Endothelial cell (in vitro differentiated cells): ENCODE results near the gene SLC9A3. TPM values are rescaled to one million over a fixed set of nuclear protein-coding genes. Genes with fewer than 3 reads are reported as not detected.

Experiments used
- DNase-seq: peaks from one replicate; pipeline ENCODE4 v3.0.0; 2021; ENCODE audit warnings: low spot score
- H3K27ac Mint-ChIP-seq: one replicate; pipeline ENCODE4 v1.8.0; 2021; ENCODE audit warnings: mixed read lengths, inconsistent platforms; ENCODE audit not compliant: unreplicated experiment
- H3K27me3 Mint-ChIP-seq: one replicate; pipeline ENCODE4 v1.8.0; 2021; ENCODE audit warnings: mild to moderate bottlenecking, moderate library complexity, mixed read lengths, inconsistent platforms; ENCODE audit not compliant: unreplicated experiment
- H3K36me3 Mint-ChIP-seq: one replicate; pipeline ENCODE4 v1.8.0; 2021; ENCODE audit warnings: mild to moderate bottlenecking, low read depth, mixed read lengths, inconsistent platforms; ENCODE audit not compliant: unreplicated experiment
- H3K4me1 Mint-ChIP-seq: one replicate; pipeline ENCODE4 v1.8.0; 2021; ENCODE audit warnings: mild to moderate bottlenecking, mixed read lengths, inconsistent platforms; ENCODE audit not compliant: unreplicated experiment
- H3K4me3 Mint-ChIP-seq: one replicate; pipeline ENCODE4 v1.8.0; 2021; ENCODE audit warnings: mild to moderate bottlenecking, mixed read lengths, inconsistent platforms; ENCODE audit not compliant: unreplicated experiment
- H3K9me3 Mint-ChIP-seq: one replicate; pipeline ENCODE4 v1.8.0; 2021; ENCODE audit warnings: mixed read lengths, inconsistent platforms; ENCODE audit not compliant: unreplicated experiment
- total RNA-seq: library from RNA; stranded (reverse); fragmentation: NEBNext Ultra II Directional; extraction: Animal tissue kit (Norgen Biotek cat#: 25700); gene quantifications from one replicate; pipeline ENCODE4 v1.2.1, GENCODE V29; 2021; ENCODE audit not compliant: unreplicated experiment
- TF ChIP-seq, protein P1 (sequence below): fragments of 200-600 bp; sonication (generic); IDR thresholded peaks from one replicate; pipeline ENCODE4 v1.5.0; 2021; ENCODE audit warnings: antibody characterized with exemption; ENCODE audit not compliant: unreplicated experiment

SLC9A3 gene
- total RNA-seq, 1 donor from 2014 or later = 1.1 TPM

DNA sequence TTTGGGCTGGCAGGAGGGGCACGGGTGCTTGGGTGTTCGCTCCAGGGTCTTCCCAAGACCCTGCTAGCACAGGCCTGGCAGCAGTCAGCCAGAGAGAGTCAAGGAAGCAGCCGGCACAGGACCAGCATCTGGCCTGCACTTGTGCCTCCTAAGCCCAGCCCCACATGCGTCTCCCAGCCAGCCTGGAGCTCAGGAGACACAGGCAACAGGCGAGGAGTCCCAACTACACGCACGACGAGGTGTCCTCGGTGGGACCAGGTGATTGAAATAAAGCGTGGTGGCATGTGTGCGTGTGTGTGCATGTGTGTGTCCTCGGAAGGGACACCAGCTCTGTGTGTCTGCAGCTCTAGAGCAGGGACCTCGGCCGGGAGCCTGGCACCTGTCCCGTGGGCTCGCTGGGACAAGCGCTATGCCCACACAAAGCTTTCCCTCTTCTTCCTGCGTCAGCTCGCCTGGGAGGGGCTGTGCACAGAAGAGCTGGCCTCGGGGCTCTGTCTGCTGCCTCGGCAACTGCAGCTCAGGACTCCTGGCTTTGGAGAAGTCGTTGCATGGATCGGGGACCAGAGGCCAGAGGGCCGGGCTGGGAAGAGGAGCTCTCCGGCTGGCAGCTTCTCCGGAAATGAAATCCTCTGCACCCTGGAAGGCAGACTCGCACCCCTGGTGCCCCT is 14.7 kb upstream of the SLC9A3 start:
- no peak for DNase-seq
- Mint-ChIP-seq H3K4me3 (no peak overlapping the region), H3K9me3 (no peaks in the 10 kb centered on the region), H3K4me1 (no peaks in the 10 kb centered on the region), H3K36me3 (no peaks in the 10 kb centered on the region), H3K27ac (no peak overlapping the region), H3K27me3 (peaks cover 9% of the 10 kb centered on the region)
- TF ChIP-seq, protein P1, sequence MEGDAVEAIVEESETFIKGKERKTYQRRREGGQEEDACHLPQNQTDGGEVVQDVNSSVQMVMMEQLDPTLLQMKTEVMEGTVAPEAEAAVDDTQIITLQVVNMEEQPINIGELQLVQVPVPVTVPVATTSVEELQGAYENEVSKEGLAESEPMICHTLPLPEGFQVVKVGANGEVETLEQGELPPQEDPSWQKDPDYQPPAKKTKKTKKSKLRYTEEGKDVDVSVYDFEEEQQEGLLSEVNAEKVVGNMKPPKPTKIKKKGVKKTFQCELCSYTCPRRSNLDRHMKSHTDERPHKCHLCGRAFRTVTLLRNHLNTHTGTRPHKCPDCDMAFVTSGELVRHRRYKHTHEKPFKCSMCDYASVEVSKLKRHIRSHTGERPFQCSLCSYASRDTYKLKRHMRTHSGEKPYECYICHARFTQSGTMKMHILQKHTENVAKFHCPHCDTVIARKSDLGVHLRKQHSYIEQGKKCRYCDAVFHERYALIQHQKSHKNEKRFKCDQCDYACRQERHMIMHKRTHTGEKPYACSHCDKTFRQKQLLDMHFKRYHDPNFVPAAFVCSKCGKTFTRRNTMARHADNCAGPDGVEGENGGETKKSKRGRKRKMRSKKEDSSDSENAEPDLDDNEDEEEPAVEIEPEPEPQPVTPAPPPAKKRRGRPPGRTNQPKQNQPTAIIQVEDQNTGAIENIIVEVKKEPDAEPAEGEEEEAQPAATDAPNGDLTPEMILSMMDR = no peak

GRCh38 chr5:538271-538771 is 14.1 kb upstream of the SLC9A3 start:
- Mint-ChIP-seq H3K36me3 (no peaks in the 10 kb centered on the region), H3K9me3 (no peaks in the 10 kb centered on the region), H3K27me3 (peaks cover 9% of the 10 kb centered on the region), H3K4me1 (no peaks in the 10 kb centered on the region), H3K4me3 (no peak overlapping the region), H3K27ac (no peak overlapping the region)
- no peak for DNase-seq
- TF ChIP-seq, protein P1 = no peak

DNA sequence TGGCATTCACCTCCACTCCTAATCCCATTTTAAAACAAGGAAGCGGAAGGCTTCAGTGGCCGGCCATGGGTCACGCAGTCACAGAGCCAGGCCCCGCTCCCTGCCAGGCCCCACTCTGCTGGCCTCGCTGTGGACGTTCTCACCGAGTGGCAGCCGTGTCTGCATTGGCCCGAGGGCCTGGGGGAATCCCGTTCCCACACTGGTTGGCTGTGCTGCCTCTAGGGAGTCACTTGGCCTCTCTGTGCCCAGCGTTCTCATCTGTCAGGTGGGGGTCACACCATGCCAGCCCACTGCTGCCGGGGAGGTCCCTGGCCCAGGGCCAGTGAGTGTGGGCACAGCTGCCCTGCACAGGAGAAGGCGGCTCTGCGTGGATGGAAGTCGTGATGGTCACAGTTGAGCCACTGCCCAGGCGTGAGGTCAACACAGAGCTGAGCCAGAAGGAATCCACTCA is 13.4 kb upstream of the SLC9A3 start:
- Mint-ChIP-seq H3K27ac (no peak overlapping the region), H3K4me3 (no peak overlapping the region)

GRCh38 chr5:537098-537497 is 12.8 kb upstream of the SLC9A3 start:
- TF ChIP-seq, protein P1 = no peak
- Mint-ChIP-seq H3K27me3 (peaks cover 7% of the 10 kb centered on the region), H3K4me3 (no peak overlapping the region)

More for the DNA sequence above, 13.4 kb upstream of the SLC9A3 start:
- Mint-ChIP-seq H3K36me3 (no peaks in the 10 kb centered on the region), H3K4me1 (no peaks in the 10 kb centered on the region), H3K27me3 (peaks cover 8% of the 10 kb centered on the region), H3K9me3 (no peaks in the 10 kb centered on the region)
- TF ChIP-seq, protein P1 = no peak
- no peak for DNase-seq

GRCh38 chr5:535846-536698 is 11.8 kb upstream of the SLC9A3 start:
- no peaks in the 10 kb centered on the region for H3K9me3 Mint-ChIP-seq
- H3K4me3 Mint-ChIP-seq = no peak overlapping the region
- no peak overlapping the region for H3K27ac Mint-ChIP-seq

More at GRCh38 chr5:537098-537497, 12.8 kb upstream of the SLC9A3 start:
- DNase-seq = no peak
- Mint-ChIP-seq H3K27ac (no peak overlapping the region), H3K9me3 (no peaks in the 10 kb centered on the region), H3K4me1 (no peaks in the 10 kb centered on the region), H3K36me3 (no peaks in the 10 kb centered on the region)

More at GRCh38 chr5:535846-536698, 11.8 kb upstream of the SLC9A3 start:
- TF ChIP-seq, protein P1 = no peak
- Mint-ChIP-seq H3K36me3 (no peaks in the 10 kb centered on the region), H3K27me3 (peaks cover 5% of the 10 kb centered on the region), H3K4me1 (no peaks in the 10 kb centered on the region)
- DNase-seq = no peak
